Measurements from ENCODE around the gene SPAG4. TPM values are rescaled to one million over a fixed set of nuclear protein-coding genes. Genes with fewer than 3 reads are reported as not detected.

SPAG4 gene
- total RNA-seq, 4 donors from 2014 or later: 0.44 to 4.8 (median 2.6) TPM

DNA sequence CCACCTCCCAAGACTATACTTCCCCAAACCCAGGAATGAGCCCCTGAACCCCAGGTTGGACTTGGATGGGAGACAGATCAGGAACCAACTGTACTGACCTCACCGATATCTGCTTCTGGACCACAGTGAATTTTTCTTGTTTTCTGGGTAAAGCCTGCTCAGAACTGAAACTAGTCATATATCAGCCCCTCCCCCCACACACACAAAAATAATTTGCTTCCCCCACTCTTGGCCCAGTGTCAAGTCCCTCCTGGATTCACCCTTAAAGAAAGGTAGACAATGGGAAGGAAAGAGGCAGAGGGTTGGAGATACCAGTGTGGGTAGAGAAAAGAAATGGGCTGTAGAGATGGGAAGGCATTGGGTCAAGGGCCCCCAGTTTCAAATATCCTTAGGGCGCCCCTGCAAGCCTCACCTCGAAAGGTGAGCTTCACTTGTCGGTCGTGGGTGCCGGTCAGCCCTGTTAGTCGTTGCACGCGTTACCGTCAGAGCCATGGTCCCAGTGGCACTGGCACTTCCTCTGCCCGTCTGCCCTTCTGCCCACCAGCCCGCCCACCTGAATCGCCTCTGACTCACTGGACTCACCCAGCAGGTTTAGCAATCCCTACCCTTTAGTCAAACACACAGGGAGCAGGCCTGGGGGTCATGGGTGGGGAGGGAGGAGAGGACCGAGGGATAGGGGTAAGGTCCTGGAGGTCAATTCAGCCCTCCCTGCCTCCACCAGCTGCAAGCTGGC, 8.5 kb upstream of the SPAG4 start:
- Histone ChIP-seq H3K4me3 (no peak overlapping the region), H3K27ac (peak overlapping the region in 1 of 4 donors; percentile 44), H3K27me3 (peaks cover 0 to 3% (median 0%) of the 10 kb centered on the region in 4 donors), H3K36me3 (no peaks in the 10 kb centered on the region), H3K4me1 (peaks cover 0 to 12% (median under 1%) of the 10 kb centered on the region in 3 donors), H3K9me3 (no peaks in the 10 kb centered on the region)
- DNase-seq: no peak
- no peak for TF ChIP-seq POLR2A (IDR thresholded peaks at IDR 0.05)
- TF ChIP-seq, protein P1, sequence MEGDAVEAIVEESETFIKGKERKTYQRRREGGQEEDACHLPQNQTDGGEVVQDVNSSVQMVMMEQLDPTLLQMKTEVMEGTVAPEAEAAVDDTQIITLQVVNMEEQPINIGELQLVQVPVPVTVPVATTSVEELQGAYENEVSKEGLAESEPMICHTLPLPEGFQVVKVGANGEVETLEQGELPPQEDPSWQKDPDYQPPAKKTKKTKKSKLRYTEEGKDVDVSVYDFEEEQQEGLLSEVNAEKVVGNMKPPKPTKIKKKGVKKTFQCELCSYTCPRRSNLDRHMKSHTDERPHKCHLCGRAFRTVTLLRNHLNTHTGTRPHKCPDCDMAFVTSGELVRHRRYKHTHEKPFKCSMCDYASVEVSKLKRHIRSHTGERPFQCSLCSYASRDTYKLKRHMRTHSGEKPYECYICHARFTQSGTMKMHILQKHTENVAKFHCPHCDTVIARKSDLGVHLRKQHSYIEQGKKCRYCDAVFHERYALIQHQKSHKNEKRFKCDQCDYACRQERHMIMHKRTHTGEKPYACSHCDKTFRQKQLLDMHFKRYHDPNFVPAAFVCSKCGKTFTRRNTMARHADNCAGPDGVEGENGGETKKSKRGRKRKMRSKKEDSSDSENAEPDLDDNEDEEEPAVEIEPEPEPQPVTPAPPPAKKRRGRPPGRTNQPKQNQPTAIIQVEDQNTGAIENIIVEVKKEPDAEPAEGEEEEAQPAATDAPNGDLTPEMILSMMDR (IDR thresholded peaks at IDR 0.05): no peak
- WGBS, 2 donors: 66 to 68% methylated on average over 9 to 13 of the region's 14 CpGs
- intact Hi-C loops (cut with DNase I): no loop called here

DNA sequence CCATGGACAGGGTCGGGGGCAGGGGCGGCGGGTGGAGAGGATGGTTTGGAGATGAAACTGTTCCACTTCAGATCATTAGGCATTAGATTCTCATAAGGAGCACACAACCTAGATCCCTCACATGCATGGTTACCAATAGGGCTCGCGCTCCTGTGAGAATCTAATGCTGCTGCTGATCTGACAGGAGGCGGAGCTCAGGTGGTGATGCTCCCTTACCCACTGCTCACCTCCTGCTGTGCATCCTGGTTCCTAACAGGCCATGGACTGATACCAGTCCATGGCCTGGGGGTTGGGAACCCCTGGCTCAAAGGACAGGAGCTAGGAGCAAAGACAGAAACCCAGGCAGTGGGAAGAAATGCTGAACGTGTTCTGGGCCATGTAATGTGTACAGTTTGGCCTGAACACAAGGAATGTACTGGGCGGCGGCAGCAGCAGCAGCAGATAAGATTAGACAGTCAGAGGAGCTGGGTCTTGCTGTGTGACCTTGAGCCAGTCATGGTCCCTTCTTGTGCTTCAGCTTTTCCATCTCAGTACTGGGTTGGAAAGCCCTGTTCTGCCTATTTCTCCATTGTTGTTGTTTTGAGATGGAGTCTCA, 4.7 kb upstream of the SPAG4 start:
- peak overlapping the region in 1 of 4 donors; percentile 55 for H3K27ac ChIP-seq
- DNase-seq: no peak
- WGBS, 2 donors: 80 to 91% methylated on average over 4 to 9 of the region's 9 CpGs
- intact Hi-C loops (cut with DNase I): no loop called here
- peaks cover 0 to 19% (median 0%) of the 10 kb centered on the region in 3 donors for H3K4me1 ChIP-seq
- no peaks in the 10 kb centered on the region for H3K9me3 ChIP-seq
- TF ChIP-seq, protein P1 (IDR thresholded peaks at IDR 0.05): no peak
- TF ChIP-seq POLR2A (IDR thresholded peaks at IDR 0.05): no peak
- H3K36me3 ChIP-seq: no peaks in the 10 kb centered on the region
- no peak overlapping the region for H3K4me3 ChIP-seq
- H3K27me3 ChIP-seq: no peaks in the 10 kb centered on the region

DNA sequence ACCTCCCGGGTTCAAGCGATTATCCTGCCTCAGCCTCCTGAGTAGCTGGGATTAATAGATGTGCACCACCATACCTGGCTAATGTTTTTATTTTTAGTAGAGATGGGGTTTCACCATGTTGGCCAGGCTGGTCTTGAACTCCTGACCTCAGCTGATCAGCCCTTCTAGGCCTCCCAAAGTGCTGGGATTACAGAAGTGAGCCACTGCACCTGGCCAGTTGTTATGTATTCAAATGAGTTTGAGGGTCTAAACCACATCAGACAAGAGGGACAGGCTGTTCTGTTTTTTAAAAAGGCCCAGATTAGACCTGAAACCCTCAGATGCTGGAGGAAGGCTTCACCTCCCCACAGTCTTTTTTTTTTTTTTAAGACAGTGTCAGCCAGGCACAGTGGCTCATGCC, 4.1 kb upstream of the SPAG4 start:
- no peak for TF ChIP-seq POLR2A (IDR thresholded peaks at IDR 0.05)
- TF ChIP-seq, protein P1 (IDR thresholded peaks at IDR 0.05): no peak
- peak overlapping the region in 1 of 4 donors; percentile 55 for H3K27ac ChIP-seq
- no peak overlapping the region for H3K4me3 ChIP-seq
- peaks cover 0 to 21% (median 0%) of the 10 kb centered on the region in 3 donors for H3K4me1 ChIP-seq
- intact Hi-C loops (cut with DNase I): no loop called here
- no peaks in the 10 kb centered on the region for H3K9me3 ChIP-seq
- WGBS, 2 donors: 93 to 100% methylated on average over 1 to 2 of the region's 2 CpGs
- H3K36me3 ChIP-seq: no peaks in the 10 kb centered on the region
- no peaks in the 10 kb centered on the region for H3K27me3 ChIP-seq
- DNase-seq: no peak

DNA sequence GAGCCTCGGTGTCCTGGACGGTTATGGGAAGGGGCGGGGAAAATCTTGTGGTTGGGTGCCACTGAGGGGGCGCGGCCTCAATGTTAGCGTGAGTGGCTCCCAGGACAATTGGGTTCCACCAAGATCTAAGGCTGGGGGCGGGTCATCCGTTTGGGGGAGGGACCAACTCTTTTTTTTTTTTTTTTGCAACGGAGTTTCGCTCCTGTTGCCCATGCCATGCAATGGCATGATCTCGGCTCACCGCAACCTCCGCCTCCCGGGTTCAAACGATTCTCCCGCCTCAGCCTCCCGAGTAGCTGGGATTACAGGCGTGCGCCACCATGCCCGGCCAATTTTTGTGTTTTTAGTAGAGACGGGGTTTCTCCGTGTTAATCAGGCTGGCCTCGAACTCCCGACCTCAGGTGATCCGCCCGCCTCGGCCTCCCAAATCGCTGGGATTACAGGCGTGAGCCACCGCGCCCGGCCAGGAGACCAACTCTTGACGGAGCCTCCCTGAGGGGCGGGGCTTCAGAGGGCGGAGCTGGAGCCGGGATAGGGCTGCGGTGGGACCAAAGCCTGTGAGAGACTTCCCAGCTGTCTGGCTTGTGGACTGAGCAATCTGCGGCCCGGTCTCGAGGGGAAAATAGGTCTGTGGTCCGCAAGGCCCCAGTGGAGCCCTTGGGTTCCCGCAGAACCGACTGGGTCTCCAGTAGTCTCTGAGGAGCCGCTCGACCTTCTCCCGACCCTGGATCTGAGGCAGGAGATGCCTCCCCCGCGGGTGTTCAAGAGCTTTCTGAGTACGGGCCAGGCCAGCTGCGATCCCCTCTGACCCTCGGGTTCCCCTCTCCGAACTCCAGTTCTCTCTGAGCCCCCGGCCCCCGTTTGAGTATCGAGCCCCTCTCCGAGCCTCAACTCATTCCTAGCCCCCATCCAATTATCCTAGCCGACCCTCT, 1.1 kb downstream of the SPAG4 start:
- Histone ChIP-seq H3K36me3 (peaks cover 0 to 10% (median 0%) of the 10 kb centered on the region in 3 donors), H3K27ac (peak overlapping the region; percentile 73 to 94 (median 89)), H3K9me3 (no peaks in the 10 kb centered on the region), H3K4me3 (peak overlapping the region; percentile 25 to 75 (median 58)), H3K4me1 (peaks cover 21 to 47% (median 30%) of the 10 kb centered on the region in 3 donors), H3K27me3 (no peaks in the 10 kb centered on the region)
- intact Hi-C loops (cut with DNase I): no loop called here
- TF ChIP-seq, protein P1 (IDR thresholded peaks at IDR 0.05): no peak
- TF ChIP-seq POLR2A (IDR thresholded peaks at IDR 0.05): peak in 1 of 4 donors; percentile 68
- WGBS, 2 donors: 5 to 9% methylated on average over 27 to 35 of the region's 57 CpGs
- peak; percentile 63 for DNase-seq

Measured in esophagus squamous epithelium (tissue), 5 donors.